GM12873 (cell line): ENCODE measurements around the gene LBX2.
A peak's percentile ranks its signal among the peaks of the same experiment; 100 is the strongest.

Source experiments
- TF ChIP-seq, protein P1 (sequence below): IDR thresholded peaks from 2 replicates; pipeline ENCODE4 v1.5.1; 2012; ENCODE audit warnings: low read depth, mild to moderate bottlenecking, moderate library complexity, low read length, control low read depth; ENCODE audit not compliant: insufficient read depth; ENCODE audit errors: missing control alignments

LBX2 gene

DNA sequence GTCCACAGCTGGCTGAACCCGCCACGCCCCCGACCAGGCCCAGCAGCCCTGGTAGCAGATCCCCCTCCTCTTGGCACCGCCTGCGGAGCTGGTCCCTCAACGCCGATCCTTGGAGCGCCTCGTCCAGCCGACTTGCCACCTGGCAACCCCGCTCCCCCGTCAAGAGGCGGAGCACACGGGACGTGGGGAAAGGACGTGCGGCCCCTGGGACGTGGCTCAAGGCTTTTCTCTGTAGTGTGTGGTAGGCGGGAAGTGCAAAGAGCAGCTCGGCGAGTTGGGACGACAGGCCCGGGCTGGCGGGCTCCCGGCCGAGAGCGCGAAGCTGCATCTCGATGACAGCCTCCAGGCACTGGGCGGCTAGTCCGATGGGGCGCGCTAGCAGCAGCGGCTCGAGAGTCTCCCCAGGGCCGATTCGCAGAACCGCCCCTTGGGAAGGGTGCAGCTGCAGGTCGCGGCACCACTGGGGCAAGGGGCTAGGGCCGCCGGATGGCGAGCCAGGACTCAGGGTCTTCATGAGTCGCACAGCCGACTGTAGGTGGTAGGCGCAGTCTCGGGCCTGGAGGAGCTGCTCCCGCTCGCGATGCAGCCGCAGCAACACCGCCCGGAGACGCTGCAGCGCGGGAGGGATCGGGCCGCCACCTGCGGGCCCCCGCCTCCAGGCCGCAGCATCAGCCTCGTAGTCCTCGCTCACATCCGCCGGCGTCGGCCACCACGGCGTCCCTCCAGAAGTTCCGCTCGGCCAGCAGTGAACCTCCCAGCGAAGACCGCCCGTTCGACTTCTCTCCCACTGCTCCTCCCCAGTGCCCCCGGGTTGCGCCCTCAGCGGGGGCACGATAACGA lies 17.2 kb downstream of the LBX2 start:
- TF ChIP-seq, protein P1, sequence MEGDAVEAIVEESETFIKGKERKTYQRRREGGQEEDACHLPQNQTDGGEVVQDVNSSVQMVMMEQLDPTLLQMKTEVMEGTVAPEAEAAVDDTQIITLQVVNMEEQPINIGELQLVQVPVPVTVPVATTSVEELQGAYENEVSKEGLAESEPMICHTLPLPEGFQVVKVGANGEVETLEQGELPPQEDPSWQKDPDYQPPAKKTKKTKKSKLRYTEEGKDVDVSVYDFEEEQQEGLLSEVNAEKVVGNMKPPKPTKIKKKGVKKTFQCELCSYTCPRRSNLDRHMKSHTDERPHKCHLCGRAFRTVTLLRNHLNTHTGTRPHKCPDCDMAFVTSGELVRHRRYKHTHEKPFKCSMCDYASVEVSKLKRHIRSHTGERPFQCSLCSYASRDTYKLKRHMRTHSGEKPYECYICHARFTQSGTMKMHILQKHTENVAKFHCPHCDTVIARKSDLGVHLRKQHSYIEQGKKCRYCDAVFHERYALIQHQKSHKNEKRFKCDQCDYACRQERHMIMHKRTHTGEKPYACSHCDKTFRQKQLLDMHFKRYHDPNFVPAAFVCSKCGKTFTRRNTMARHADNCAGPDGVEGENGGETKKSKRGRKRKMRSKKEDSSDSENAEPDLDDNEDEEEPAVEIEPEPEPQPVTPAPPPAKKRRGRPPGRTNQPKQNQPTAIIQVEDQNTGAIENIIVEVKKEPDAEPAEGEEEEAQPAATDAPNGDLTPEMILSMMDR: peak; percentile 14

DNA sequence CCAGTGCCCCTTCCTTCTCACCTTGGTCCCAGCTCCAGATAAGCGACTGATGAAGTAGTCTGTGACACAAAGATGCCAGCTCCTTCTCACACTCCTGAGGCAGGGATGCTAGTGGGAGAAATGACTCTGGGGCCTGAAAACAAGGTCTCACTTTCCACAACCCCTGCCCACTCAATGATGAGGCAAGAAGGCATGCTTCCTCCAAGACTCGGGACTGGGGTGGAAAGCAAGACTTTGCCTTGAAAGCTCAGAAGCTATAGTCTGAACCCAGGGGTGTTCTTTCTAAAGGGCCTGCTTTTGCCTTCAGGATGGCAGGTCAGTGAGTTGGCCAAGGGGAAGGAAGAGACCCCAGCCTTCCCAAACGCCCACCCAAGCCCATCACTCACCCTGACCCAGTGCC lies 18.0 kb downstream of the LBX2 start:
- TF ChIP-seq, protein P1: no peak

DNA sequence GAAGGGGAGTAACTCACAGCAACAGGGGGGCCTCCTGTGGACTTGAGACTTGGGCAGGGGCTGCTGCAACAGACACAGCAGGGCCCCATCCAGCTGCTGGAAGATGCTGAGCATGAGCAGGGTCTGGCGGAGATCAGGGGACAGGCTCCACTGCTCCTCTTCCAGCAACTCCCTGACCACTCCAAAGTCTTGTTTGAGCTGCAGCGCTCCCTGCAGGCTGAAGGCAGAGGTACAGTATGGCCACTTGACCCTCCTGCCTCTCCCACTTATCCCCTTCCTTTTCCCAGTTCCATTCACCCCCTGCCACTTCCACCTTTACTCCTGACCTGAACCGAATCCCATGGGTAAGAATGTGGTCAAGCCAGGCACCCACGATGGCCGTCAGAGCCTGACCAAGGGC lies 24.5 kb downstream of the LBX2 start:
- TF ChIP-seq, protein P1: peak; percentile 63

DNA sequence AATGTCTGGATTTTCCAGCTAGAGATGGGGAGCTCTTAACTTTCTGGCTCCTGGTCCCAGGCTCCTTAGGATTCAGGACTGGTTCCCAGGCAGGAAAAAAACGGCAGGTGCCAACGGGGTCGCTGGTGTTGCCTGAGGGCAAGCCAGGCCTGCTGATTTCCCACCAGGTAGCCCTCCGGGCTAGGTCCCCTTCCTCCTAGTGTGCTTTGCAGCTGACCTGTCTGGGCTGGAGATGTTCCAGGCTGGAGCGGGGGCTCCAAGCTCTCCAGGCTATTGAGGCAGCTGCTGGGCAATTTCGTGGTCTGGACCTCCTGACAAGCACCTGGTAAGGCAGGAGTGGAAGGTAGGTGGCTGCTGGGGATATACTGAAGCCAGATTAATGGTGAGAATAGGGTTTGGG lies 24.9 kb downstream of the LBX2 start:
- TF ChIP-seq, protein P1: no peak

DNA sequence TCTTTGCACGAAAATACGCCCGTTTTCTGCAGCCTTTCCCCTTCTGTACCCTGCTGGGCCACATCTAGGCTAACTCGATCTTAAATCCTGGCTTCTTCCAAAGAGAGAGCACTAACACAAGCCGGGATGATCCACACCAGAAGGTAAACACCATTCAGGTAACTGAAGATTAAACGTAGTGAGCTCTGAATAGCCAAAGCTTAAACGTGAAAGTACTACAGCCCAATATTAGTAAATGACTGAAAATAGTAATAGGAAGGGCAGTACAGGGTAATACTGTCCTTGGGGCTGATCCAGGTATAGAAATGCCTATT lies 26.5 kb downstream of the LBX2 start:
- TF ChIP-seq, protein P1: no peak

DNA sequence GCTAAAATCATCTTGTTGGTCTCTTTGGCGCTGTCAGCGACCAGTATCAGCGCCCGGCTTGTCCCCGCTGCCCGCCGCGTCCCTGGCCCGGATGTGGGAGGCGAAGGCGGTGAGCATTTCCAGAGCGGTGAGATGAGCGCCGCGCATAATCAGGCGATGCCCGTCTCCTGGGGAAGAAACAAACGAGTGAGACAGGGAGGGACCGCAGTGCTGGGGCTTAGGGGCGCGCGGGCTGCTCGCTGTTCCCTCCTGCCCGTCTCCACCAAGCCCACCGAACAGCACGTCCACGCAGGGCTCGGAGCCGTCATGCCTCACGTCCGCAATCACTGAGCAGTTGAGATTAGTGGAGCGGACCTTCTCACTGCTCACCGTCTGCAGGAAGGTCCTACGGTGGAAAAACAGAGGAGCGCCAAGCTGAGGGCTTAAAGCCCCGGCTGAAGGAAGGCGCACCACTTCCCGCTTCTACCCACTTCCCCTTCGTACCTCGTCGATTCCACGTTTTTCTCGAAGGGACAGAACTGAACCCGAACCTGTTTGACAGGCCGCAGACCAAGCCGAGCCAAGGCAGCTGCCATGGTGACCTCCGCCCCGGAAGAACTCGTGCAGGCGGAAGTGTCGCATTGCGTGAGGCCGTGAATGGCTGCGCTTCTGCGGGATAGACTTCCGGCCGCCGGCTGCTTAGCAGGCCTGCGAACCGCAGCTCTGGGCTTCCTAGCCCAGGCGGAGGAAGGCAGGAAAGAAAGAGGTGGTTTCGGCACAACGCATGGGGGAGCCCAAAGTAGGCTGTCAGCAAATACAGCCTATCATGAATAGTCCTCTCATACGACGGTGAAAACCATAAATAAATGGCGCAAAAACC lies 27.1 kb downstream of the LBX2 start, which contains the start of gene MRPL53:
Gene MRPL53, minus strand, starts transcription at position 595 of the 859 bp plus-strand sequence. Its CDS starts 20 bp downstream, at position 575.
- TF ChIP-seq, protein P1: no peak
